ENCODE results near the gene MAVS.

- no peak for TF ChIP-seq CTCF (IDR thresholded peaks at IDR 0.05; ENCODE audit: poor library complexity)
- no peak for TF ChIP-seq EZH2 (IDR thresholded peaks at IDR 0.05; ENCODE audit: borderline replicate concordance)
These were observed 44.6 kb downstream of the MAVS start for GRCh38 chr20:3890999-3891929.

All from hepatocyte (in vitro differentiated cells).